DMS153 treated with DMSO at 0.1 percent for 48 hours (cell line): ENCODE results near the gene ZCCHC24.
"Not testable (repeated sequence)": the region's sequence is repeated elsewhere in the genome, so short reads cannot be mapped to it uniquely, and the experiment has no call there.

Experiments
- DNase-seq: peaks from one replicate; lab custom pipeline; 2025; ENCODE audit not compliant: unreplicated experiment; lab: John Stamatoyannopoulos, UW

The ZCCHC24 gene

GRCh38 chr10:79347894-79348639, 97.4 kb downstream of the ZCCHC24 start:
- no peak for DNase-seq

GRCh38 chr10:79347226-79347893, 98.1 kb downstream of the ZCCHC24 start, which contains the start of gene PPIF:
Gene PPIF (plus strand): TSS chr10:79347469. CDS start chr10:79347549, 80 bp downstream.
- DNase-seq, result peak; percentile 73

GRCh38 chr10:79346388-79347225, 98.8 kb downstream of the ZCCHC24 start:
- no peak for DNase-seq

GRCh38 chr10:79346012-79346340, 99.4 kb downstream of the ZCCHC24 start:
- no peak for DNase-seq

- DNase-seq, result no peak
Measured at GRCh38 chr10:79345241-79346011, 100.0 kb downstream of the ZCCHC24 start.

GRCh38 chr10:79344502-79345195, 100.8 kb downstream of the ZCCHC24 start:
- peak; percentile 84 for DNase-seq

- DNase-seq, result no peak
Measured at GRCh38 chr10:79342811-79343561, 102.4 kb downstream of the ZCCHC24 start.

GRCh38 chr10:79342295-79342761, 103.1 kb downstream of the ZCCHC24 start:
- DNase-seq, result no peak

- DNase-seq, result no peak
Measured at GRCh38 chr10:79340646-79341244, 104.7 kb downstream of the ZCCHC24 start.

- no peak for DNase-seq
Measured at GRCh38 chr10:79339266-79339665, 106.2 kb downstream of the ZCCHC24 start.

- DNase-seq, result not testable (repeated sequence)
Measured at GRCh38 chr10:79337783-79338469, 107.5 kb downstream of the ZCCHC24 start.

GRCh38 chr10:79336739-79337138, 108.7 kb downstream of the ZCCHC24 start:
- DNase-seq, result no peak

GRCh38 chr10:79336276-79336675, 109.1 kb downstream of the ZCCHC24 start:
- DNase-seq, result no peak

- DNase-seq, result no peak
Measured at GRCh38 chr10:79335470-79336235, 109.8 kb downstream of the ZCCHC24 start.

- DNase-seq, result no peak
Measured at GRCh38 chr10:79335094-79335469, 110.3 kb downstream of the ZCCHC24 start.

- no peak for DNase-seq
Measured at GRCh38 chr10:79334573-79334972, 110.9 kb downstream of the ZCCHC24 start.

GRCh38 chr10:79333513-79333912, 111.9 kb downstream of the ZCCHC24 start:
- no peak for DNase-seq
